Kidney (tissue), 14 donors: ENCODE measurements around the gene HIRA. TPM values are rescaled to one million over a fixed set of nuclear protein-coding genes. Genes with fewer than 3 reads are reported as not detected.
A peak's percentile ranks its signal among the peaks of the same experiment; 100 is the strongest.

ENCODE experiments used
- DNase-seq, 5 donors: peaks; one replicate each; pipeline ENCODE4 v3.0.0-alpha.2; 2013 to 2020
- FAIRE-seq: peaks from 2 replicates; lab custom pipeline; 2012; peaks lifted over from hg19 to GRCh38; lab: Jason Lieb, UNC
- H3K27ac ChIP-seq, 2 donors: one replicate each; pipeline ENCODE4 v1.7.0; 2013; ENCODE audit warnings: low read depth in 2 of 2, low read length in 2 of 2, inconsistent platforms in 1 of 2
- H3K27me3 ChIP-seq: one replicate; pipeline ENCODE4 v1.7.1; 2013; ENCODE audit warnings: low read length, inconsistent platforms; ENCODE audit not compliant: control insufficient read depth, insufficient read depth
- H3K36me3 ChIP-seq, 3 donors: one replicate each; pipeline versions ENCODE4 v1.7.0 to v1.7.1; 2013; ENCODE audit warnings: low read length in 3 of 3, control low read depth in 1 of 3, inconsistent platforms in 1 of 3; ENCODE audit not compliant: insufficient read depth in 3 of 3, control insufficient read depth in 2 of 3
- H3K4me1 ChIP-seq, 3 donors: one replicate each; pipeline versions ENCODE4 v1.7.0 to v1.7.1; 2013; ENCODE audit warnings: low read length in 3 of 3, inconsistent platforms in 1 of 3, low read depth in 1 of 3; ENCODE audit not compliant: control insufficient read depth in 2 of 3, insufficient read depth in 2 of 3
- H3K4me3 ChIP-seq, 3 donors: one replicate each; pipeline versions ENCODE4 v1.7.0 to v1.8.1; 2013; ENCODE audit warnings: low read length in 3 of 3, control low read depth in 1 of 3, inconsistent platforms in 1 of 3
- H3K9ac ChIP-seq, 3 donors: one replicate each; pipeline versions ENCODE4 v1.7.0 to v1.7.1; 2013; ENCODE audit warnings: low read length in 3 of 3, control low read depth in 1 of 3, inconsistent platforms in 1 of 3
- H3K9me3 ChIP-seq, 3 donors: one replicate each; pipeline versions ENCODE4 v1.7.0 to v1.7.1; 2013; ENCODE audit warnings: low read length in 3 of 3, control low read depth in 1 of 3, inconsistent platforms in 1 of 3; ENCODE audit not compliant: control insufficient read depth in 2 of 3, insufficient read depth in 1 of 3
- CTCF ChIP-seq: IDR thresholded peaks from 3 replicates; pipeline ENCODE4 v1.5.1; 2012; ENCODE audit warnings: mild to moderate bottlenecking, moderate library complexity, borderline replicate concordance; ENCODE audit not compliant: insufficient read depth; ENCODE audit errors: extremely low read depth
- intact Hi-C: fragments of 100-400 bp; cut with DNase I; formaldehyde crosslinking; loops from one replicate; pipeline ENCODE4 v1.11.1; 2022
- polyA plus RNA-seq: library from polyadenylated mRNA; stranded (reverse); fragments of 350-450 nt; fragmentation: Illumina TruSeq; extraction: RNeasy Lipid Tissue Mini Kit (QIAGEN cat#74804); gene quantifications from one replicate; pipeline ENCODE4 v1.2.3, GENCODE V29; 2014; ENCODE audit warnings: low read depth, low replicate concordance; ENCODE audit not compliant: insufficient read depth
- total RNA-seq: library from RNA; stranded (reverse); fragmentation: NEBNext Ultra II Directional; extraction: Animal tissue kit (Norgen Biotek cat#: 25700); gene quantifications from one replicate; pipeline ENCODE4 v1.2.1, GENCODE V29; 2021
- donor health status: control.
- donor health status: control.
- donor health status: control.
- donor health status: control.
- donor health status: control.
- donor health status: DM: yes; HTN: yes; CAD: no.
- donor health status: Normal renal cell carcinoma (clear cell type).

Gene HIRA
- total and polyA plus RNA-seq, 2 donors from 2014 or later, result 18.5 to 26.8 TPM

- no peak for TF ChIP-seq CTCF
- H3K9me3 ChIP-seq, result no peaks in the 10 kb centered on the region
- no peak overlapping the region for H3K4me3 ChIP-seq
- H3K27me3 ChIP-seq, result no peaks in the 10 kb centered on the region
- H3K9ac ChIP-seq, result no peak overlapping the region
- DNase-seq, result no peak
- no peak overlapping the region for H3K27ac ChIP-seq
- peaks cover 0 to 14% (median 13%) of the 10 kb centered on the region in 3 donors for H3K4me1 ChIP-seq
- FAIRE-seq, result no peak
- H3K36me3 ChIP-seq, result no peaks in the 10 kb centered on the region
- intact Hi-C loops, result no loop called here
These were observed 143.6 kb downstream of the HIRA start for GRCh38 chr22:19287889-19288288.

GRCh38 chr22:19287076-19287707, 144.3 kb downstream of the HIRA start:
- TF ChIP-seq CTCF, result no peak
- Histone ChIP-seq H3K9me3 (no peaks in the 10 kb centered on the region), H3K4me1 (peaks cover 0 to 9% (median 7%) of the 10 kb centered on the region in 3 donors), H3K4me3 (no peak overlapping the region), H3K27me3 (no peaks in the 10 kb centered on the region), H3K36me3 (no peaks in the 10 kb centered on the region), H3K27ac (no peak overlapping the region), H3K9ac (no peak overlapping the region)
- intact Hi-C loops, result no loop called here
- DNase-seq, result peak in 2 of 5 donors; percentile 26 to 55
- FAIRE-seq, result no peak

GRCh38 chr22:19285831-19286230, 145.7 kb downstream of the HIRA start:
- Histone ChIP-seq H3K36me3 (no peaks in the 10 kb centered on the region), H3K4me1 (peaks cover 0 to 4% (median 4%) of the 10 kb centered on the region in 3 donors), H3K9me3 (no peaks in the 10 kb centered on the region), H3K9ac (no peak overlapping the region), H3K27me3 (no peaks in the 10 kb centered on the region), H3K27ac (no peak overlapping the region), H3K4me3 (no peak overlapping the region)
- DNase-seq, result no peak
- FAIRE-seq, result no peak
- intact Hi-C loops, result no loop called here
- TF ChIP-seq CTCF, result no peak

Other genes with a start within 250 kb of the HIRA start
- gene CLTCL1, start 140.0 kb downstream of the HIRA start, total RNA-seq, result 6.3 TPM
- 4.0 TPM for gene CLTCL1, start 140.0 kb downstream of the HIRA start, polyA plus RNA-seq
- 30.0 TPM for gene MRPL40, start 812 bp upstream of the HIRA start, total RNA-seq
- 89.2 TPM for gene MRPL40, start 812 bp upstream of the HIRA start, polyA plus RNA-seq
- 27.1 TPM for gene C22orf39, start 16.0 kb upstream of the HIRA start, total RNA-seq
- gene C22orf39, start 16.0 kb upstream of the HIRA start, polyA plus RNA-seq, result 54.4 TPM
- 56.2 TPM for gene UFD1, start 47.5 kb upstream of the HIRA start, total RNA-seq
- gene UFD1, start 47.5 kb upstream of the HIRA start, polyA plus RNA-seq, result 67.8 TPM
- 1.1 TPM for gene CDC45, start 48.2 kb upstream of the HIRA start, total RNA-seq
- 0.32 TPM for gene CDC45, start 48.2 kb upstream of the HIRA start, polyA plus RNA-seq
- gene CLDN5, start 92.7 kb upstream of the HIRA start, total RNA-seq, result 48.4 TPM
- 47.8 TPM for gene CLDN5, start 92.7 kb upstream of the HIRA start, polyA plus RNA-seq